HG03064 (cell line): ENCODE measurements around the gene ALG14.
"Not testable (repeated sequence)": the region's sequence is repeated elsewhere in the genome, so short reads cannot be mapped to it uniquely, and the experiment has no call there.

ENCODE experiments used
- ATAC-seq: cut with Tn5 transposase; IDR thresholded peaks from one replicate; pipeline ENCODE4 v1.9.1; 2021; ENCODE audit warnings: low read depth; ENCODE audit not compliant: unreplicated experiment

ALG14 gene

DNA sequence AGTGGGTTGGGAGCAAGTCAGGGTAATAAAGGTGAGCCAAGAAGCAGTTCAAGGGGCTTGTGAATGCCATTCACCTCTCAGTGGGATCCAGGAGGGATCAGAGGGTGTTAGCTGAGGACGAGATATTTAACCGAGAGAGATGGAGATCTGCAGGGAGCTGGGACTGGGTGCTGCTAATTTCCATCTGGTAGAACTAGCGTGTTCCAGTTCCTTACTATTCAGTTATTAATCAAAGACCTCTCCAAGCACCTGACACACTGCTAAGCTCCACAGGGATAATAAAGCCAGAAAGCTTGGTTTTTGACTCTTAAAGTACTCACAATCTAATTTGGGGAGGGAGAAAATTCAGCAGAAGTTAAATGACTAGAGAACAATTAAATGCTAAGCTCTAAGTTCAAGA, 57.7 kb downstream of the ALG14 start:
- ATAC-seq = no peak

DNA sequence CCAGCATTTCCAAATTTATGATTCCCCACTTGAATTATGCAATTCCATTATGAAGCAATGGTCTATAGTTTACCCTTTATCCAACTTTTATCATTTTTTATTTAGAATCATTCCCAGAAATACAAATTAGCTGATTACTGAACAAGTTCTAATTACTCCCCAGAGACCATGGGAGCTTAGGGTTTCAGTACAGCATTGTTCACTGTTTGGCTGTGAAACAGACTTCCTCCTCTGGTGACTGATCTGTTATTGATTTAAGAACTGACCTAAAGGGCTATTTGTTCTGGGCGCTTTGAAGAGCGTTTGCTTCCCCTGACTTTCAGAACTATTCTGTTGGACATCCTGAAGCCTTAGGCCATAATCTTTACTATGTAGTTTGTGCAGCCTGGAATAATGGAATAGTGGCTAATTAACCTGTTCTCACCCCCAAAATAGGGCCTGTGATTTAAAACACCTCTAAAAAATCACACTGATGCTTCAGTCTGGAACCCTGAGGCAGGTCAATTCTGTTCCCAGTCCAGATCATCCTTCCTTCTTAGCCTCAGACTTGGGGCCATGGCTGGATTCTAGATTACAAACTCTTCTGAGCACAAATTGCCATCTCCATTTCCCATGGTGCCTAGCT, 58.7 kb downstream of the ALG14 start:
- no peak for ATAC-seq

DNA sequence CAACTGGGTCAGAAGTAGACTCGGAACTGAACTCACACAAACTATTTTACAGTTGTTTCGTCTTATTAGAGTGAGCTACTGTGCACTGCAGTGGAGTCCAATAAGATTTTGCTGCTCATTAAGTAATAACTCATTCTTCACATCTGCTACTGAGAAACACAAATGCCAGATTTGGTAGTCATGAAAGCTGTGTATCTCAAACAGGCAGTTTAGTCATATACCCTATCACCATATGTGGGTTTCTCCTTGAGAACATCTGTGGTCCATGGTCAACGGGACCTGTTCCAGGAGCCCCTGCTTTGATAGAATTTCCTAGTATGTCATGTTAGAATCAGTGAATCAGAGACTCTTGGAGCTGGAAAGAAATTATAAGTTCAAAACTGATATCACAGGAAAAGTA, 60.4 kb downstream of the ALG14 start:
- no peak for ATAC-seq

DNA sequence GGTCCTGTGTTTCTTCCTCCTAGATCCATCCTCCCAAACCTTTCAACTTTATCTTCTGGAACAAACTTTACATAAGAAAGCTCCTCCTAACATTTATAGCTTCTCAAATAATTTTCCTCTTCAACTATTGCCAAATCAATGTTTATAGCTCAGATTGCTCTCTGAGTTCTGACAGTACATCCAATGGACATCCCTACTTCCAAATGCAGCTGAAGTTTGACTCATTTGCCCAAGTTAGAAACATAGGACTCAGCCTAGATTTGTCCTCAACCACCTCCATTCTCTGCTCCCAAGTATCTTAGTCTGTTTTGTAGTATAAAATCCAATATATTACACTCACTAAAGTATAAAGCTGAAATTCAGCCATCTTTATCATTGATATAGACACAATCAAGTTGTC, 62.6 kb downstream of the ALG14 start:
- ATAC-seq = no peak

DNA sequence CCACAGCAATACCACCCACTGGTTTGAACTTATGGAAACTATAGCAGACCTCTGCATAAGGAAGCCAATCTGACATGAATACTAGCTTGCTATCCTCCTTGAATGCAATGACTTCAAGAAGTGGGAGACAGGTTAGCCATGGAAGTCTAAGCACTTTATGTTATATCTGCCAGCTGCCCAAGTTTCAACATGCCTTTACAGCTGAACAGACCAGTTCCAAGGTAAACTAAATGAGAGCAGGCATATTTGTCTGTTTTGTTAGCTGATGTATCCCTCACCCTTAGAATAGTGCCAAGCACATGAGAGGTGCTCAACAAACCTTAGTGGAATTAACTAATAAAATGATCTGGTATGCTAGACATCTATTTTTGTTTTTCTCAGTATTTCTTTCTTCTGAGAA, 65.1 kb downstream of the ALG14 start:
- no peak for ATAC-seq

DNA sequence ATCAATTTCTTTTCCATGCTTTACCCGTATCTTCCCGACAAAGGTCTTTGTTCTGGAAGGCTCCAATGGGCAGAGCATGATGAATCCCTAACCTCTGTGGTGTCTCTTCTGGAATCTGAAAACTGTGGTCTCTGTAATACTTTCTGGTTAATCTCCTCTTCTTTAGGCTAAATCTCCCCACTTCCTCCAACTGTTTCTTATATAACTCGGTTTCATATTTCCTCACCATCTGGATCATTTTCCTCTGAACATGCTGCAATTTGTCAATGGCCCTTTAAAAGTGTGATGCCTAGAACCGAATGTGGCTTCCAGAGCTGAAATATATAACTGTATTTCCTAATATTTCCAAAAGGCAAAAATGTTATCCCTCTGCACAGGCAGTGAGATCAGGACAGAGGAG, 66.1 kb downstream of the ALG14 start:
- no peak for ATAC-seq

DNA sequence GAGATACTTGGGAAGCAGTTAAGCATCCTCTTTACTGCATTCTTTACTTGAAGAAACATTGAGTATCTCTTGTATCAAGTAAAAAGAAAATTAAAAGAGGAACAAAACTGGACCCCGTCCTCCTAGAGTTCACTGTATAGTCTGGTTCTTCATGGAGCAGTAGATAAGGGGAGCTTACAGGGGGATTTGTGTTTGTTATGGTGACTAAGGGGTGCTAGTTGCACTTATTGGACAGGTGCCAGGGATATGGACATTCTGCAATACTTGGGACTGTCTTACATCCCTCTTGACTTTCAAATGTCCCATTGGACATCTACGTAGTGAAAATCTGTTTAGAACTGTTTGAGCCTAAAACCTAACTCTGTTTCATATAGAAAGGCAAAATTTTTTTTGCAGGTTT, 67.2 kb downstream of the ALG14 start:
- ATAC-seq = no peak

DNA sequence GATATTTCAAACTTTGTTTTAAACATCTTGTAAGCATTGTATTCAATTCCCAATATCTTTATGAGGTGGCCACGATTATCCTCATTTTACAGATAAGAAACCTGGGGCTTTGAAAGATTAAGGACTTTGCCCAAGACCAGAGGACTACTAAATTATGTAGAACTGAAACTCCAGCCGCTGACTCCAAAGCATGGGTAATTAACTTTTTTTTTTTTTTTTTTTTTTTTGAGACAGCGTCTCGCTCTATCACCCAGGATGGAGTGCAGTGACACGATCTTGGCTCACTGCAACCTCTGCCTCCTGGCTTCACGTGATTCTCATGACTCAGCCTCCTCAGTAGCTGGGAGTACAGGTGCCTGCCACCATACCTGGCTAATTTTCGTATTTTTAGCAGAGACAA, 68.7 kb downstream of the ALG14 start:
- no peak for ATAC-seq

DNA sequence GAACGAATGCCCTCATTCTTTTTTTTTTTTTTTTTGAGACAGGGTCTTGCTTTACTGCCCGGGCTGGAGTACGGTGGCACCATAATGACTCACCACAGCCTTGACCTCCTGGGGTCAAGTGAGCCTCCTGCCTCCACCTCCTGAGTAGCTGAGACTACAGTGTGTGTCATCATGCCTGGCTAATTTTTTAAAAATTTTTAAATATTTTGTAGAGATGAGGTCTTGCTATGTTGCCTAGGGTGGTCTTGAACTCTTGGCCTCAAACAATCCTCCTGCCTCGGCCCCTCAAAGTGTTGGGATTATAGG, 69.4 kb downstream of the ALG14 start:
- no peak for ATAC-seq

DNA sequence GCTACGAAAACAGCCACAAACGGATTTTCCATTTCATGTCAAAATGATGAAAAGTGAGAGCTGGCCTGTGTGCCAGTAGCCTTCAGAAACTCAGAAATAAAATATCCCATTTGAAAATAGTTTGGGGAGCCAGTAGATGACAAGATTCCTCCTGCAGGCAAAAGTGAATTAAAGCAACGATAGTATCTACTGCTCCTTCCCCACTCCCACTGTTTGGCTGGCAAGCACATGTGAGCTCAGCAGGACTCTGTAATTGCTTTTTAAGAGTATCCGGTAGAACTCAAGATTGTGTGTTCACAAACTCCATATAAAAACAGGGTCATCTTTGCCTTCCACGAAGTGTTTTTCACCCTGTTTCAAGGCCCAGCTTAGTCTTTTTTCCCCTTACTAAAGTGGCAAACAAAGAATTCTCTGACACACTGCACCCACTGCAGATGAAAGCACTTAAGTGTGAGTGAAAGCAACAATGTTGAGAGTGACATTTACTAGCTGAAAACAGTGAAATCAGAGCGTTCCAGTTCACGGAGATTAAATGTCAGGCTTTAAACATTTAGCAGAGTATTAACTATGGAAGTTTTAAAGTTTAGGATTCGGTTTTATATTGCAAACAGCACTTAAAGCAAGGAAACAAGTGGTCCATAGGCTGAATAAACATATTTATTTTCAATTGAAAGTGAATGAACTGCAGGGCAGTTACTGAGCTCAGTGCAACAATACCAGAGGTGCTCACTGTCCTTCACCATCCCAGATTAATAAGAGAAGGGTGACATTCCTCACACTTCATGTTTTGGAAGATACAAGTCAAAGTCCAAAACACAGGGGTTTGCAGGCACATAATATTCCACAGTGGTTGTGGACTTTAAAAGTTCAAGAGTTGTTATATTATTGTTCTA, 70.0 kb downstream of the ALG14 start:
- ATAC-seq = no peak

DNA sequence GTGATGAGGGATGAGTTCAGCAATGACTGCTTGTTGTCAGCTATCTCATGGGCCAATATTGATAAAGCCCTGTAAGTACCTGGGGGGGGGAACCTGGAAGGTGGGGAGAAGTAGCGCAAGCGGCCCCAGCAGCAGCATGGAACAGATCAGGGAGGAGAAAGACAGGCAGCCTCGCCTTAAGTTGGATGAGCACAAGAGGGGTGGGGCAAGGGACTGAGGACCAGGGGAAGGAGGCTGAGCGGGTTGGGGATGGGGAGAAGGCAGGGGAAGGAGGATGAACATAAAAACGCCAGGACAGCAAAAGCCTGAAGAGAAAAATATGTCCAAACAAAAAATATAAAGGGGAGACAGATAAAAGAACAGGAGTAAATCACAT, 70.6 kb downstream of the ALG14 start:
- ATAC-seq = no peak

DNA sequence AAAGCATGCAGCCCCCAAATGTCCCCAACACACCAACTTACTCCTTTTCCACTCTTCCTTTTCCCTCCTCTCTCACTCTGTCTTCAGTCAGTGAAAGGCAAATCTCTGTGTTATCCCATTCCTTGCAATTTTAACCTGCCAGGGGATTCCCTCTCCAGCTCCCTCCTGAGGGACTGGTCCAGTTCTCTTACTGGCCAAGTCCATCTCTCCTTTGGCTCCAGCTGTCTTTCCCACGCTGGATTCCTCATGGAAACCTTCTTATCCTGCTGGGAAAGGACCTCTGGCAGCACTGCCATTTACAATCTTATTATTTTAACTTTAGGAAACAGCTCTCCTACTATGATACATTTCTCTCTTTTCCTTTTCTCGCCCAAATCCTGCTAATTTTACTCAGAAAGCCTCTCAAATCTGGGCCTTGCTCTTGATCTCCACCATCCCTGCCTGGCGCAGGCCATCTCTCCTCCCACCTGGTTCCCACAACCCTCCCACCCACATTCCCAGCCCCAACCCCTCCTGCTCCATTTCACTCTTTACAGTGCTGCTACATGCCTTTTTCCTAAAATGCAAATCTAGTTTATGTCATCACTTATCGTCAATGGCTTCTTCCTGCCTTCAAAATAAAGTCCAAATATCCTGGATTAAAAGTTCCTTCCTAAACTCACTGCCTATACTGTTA, 73.2 kb downstream of the ALG14 start:
- no peak for ATAC-seq

DNA sequence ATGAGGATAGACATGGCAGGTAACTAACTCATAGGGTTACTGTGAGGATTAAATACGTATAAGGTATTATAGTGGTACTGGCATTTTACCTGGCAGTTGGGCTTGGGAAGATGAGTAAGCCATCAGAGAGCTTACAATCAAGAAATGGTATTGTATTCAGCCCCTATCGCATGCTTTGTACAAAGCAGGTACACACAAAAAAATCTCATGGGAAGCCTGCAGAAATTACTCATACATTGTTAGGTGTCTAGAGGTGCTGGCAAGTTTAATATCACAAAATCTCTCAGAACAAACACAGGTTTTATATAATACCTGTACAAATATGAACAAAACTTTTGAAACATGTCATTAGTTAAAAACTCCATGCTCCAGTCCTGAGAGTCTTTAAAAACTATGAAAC, 74.0 kb downstream of the ALG14 start:
- no peak for ATAC-seq

DNA sequence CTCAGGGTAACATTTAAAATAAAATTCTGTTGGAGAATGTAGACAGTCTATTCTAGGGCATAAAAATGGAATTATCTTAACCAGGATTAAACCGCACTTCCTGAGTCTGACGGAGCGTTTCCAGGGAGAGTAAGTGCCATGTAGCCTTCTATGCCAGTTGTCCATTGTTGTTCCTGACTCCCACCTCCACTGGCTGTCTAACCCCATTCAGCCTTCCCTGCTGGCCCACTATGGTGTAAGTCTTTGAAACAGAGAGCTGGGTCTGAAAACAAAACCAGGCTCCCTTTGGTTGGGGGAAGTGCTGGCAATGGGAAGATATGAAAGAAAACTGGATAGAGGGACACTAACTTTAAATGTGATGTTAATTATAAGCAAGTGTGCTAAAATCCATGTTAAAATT, 74.6 kb downstream of the ALG14 start:
- ATAC-seq = no peak

DNA sequence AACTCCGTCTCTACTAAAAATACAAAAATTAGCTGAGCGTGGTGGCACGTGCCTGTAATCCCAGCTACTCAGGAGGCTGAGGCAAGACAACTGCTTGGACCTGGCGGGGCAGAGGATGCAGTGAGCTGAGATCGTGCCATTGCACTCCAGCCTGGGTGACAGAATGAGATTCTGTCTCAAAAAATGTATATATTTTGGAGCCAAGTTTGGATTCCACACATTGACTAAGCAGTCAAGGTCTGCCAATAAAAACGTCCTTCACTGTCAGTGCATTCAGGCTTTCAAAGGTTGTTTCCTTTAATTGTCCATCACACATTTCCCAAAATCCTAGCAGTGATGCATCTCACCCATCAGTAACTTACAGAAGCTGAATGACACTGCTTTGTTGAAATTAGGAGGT, 77.2 kb downstream of the ALG14 start:
- not testable (repeated sequence) for ATAC-seq

DNA sequence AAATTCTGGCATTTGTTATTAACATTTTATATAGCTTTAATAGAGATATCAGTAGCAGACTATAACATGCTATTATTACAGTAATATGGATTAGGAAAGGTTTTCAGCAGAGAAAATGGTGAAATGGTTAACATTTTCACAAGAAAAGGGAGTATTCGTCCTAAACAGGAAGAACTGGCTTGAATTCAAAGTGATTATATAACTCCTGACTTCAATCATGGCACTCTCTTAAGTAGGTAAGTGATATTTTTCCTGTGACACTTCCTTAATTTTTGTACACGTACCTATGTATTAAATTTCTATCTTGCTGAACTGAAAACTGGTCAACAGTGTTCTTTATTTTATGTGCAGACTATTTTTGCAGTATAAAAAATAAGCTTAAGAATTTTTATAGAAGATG, 77.9 kb downstream of the ALG14 start:
- ATAC-seq = no peak

DNA sequence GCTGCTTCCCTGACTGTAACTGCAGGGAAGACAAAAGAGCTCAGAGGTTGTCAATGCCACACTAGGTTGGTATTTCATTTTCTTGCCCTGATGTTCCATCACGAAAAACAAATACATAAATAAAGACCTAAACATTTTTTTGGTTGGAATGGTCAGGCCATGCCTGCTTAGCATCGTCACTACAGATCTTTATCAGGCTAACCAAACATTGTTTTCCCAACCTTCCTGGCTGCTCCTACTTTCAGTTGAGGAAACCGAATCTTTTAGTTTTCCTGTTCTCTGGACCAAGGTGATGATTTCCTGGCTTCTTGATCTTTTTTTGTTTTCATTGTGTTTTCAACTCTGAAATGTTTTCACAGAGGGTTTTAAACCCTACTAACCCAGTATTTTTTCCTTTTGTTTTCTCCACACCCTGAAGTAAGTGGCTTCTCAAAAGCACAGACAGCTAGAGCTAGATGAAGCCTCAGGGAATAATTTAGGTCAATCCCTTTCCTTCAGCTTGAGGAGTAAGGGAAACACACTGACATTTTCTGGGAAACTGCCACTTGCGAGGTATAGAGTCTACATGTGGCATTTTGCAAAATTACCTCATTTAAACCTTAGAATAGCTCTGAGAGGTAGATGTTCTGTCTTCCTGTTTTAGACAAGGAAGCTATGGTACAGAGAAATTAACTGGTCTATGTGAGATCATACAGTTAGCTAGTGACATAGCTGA, 78.7 kb downstream of the ALG14 start:
- no peak for ATAC-seq

DNA sequence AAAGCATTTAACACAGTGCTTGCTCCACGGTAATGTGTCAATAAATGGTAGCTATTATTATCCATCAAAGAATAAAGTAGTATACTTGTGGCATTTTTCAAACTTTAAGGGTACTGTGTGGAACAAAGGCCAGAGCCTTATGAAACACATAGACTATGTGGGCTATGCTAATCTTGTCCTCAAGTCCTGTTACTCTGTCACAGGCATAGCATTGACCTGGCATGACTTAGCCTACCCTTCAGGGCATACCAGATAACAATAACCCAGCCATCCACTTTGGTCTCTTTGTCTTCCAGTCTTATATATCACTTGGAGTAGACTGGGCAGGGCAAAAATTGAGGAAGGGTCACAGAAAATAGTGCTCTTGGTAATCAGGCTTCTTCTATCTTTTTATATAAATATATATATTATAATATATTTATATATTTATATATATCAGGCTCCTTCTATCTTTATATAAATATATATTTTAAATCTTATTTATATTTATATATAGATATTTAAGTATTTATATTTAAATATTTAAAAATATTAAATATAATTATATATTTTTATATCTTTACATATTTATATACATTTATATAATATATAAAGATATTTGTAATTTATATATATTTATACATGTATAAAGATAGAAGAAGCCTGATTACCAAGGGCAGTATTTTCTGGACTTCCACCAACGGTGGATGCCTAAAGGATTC, 79.7 kb downstream of the ALG14 start:
- no peak for ATAC-seq

DNA sequence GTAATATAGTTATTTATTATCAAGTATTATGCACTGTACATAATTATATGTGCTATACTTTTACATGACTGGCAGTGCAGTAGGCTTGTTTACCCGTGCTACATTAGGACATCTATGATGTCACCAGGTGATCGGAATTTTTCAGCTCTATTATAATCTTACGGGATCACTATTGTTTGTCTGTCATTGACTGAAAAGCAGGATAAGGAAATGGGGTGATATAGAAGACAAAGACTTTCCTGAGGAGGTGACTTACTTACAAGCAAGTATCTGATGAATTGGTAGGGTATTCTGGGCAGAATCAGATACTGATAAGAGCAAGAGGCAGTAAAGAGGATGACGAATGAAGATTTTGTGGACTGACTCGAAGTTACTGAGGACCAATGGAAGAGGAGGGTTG, 80.6 kb downstream of the ALG14 start:
- ATAC-seq = no peak

DNA sequence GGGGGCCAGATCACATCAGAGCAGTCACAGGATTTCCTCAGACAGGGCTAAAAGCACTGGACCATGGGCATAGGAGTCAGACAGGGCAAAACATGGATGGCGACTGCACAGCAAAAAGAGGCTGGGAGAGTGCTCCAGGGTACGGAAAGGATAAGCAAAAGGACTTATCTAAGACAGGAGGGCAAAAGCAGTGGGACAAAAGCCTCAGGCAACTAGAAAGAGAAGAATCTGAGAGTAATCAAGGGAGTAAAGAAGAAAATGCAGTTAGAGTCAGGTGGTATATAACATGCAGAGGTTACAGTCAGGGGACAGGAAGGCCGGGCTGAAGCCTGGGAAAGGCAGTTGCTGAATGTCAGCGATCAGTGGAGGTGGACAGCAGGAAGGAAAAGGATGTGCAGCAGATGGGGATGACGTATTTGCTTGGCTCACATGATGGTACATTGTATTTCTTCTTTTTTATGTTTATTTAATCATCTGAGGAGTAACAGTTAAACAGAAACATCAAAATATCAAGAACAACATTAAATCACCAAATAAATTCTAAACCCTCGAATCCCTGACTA, 82.8 kb downstream of the ALG14 start:
- no peak for ATAC-seq
